ENCODE results near the gene SLC22A31.

SLC22A31 gene

GRCh38 chr16:89216315-89217137, 16.2 kb upstream of the SLC22A31 start:
- DNase-seq (ENCODE audit: low read depth), result peak; percentile 77

GRCh38 chr16:89210904-89211515, 10.7 kb upstream of the SLC22A31 start:
- DNase-seq (ENCODE audit: low read depth), result no peak

- no peak for DNase-seq (ENCODE audit: low read depth)
These were observed 10.0 kb upstream of the SLC22A31 start for GRCh38 chr16:89210165-89210903.

GRCh38 chr16:89209522-89210044, 9.2 kb upstream of the SLC22A31 start:
- no peak for DNase-seq (ENCODE audit: low read depth)

- no peak for DNase-seq (ENCODE audit: low read depth)
These were observed 7.7 kb upstream of the SLC22A31 start for GRCh38 chr16:89207993-89208392.

GRCh38 chr16:89202422-89203215, 2.3 kb upstream of the SLC22A31 start:
- no peak for DNase-seq (ENCODE audit: low read depth)

GRCh38 chr16:89201439-89202377, 1.4 kb upstream of the SLC22A31 start:
- DNase-seq (ENCODE audit: low read depth), result peak; percentile 74

GRCh38 chr16:89200850-89201411, 594 bp upstream of the SLC22A31 start:
- DNase-seq (ENCODE audit: low read depth), result no peak

- DNase-seq (ENCODE audit: low read depth), result no peak
These were observed 855 bp downstream of the SLC22A31 start for GRCh38 chr16:89199241-89200123.

GRCh38 chr16:89198417-89199240, 1.7 kb downstream of the SLC22A31 start:
- no peak for DNase-seq (ENCODE audit: low read depth)

GRCh38 chr16:89197633-89198416, 2.5 kb downstream of the SLC22A31 start:
- DNase-seq (ENCODE audit: low read depth), result no peak

GRCh38 chr16:89197033-89197632, 3.2 kb downstream of the SLC22A31 start:
- no peak for DNase-seq (ENCODE audit: low read depth)

GRCh38 chr16:89195521-89196171, 4.7 kb downstream of the SLC22A31 start:
- no peak for DNase-seq (ENCODE audit: low read depth)

- no peak for DNase-seq (ENCODE audit: low read depth)
These were observed 5.7 kb downstream of the SLC22A31 start for GRCh38 chr16:89194340-89195311.

- no peak for DNase-seq (ENCODE audit: low read depth)
These were observed 6.6 kb downstream of the SLC22A31 start for GRCh38 chr16:89193576-89194293.

All from T follicular helper cell (primary cell).